Left renal cortex interstitium (tissue), 4 donors: Measurements from ENCODE around the gene BMP8A. TPM values are rescaled to one million over a fixed set of nuclear protein-coding genes. Genes with fewer than 3 reads are reported as not detected.

ENCODE experiments used
- DNase-seq, 4 donors: peaks; one replicate each; pipeline ENCODE4 v3.0.0-alpha.2; 2013; ENCODE audit warnings: low read depth in 4 of 4, low spot score in 2 of 4, missing footprints in 1 of 4
- polyA plus RNA-seq, 4 donors: library from polyadenylated mRNA; unstranded; fragments of 120-200 nt; gene quantifications; one replicate each; pipeline ENCODE4 v1.2.1, GENCODE V29; 2013; ENCODE audit not compliant: insufficient read length in 4 of 4

The BMP8A gene
- polyA plus RNA-seq, 4 donors = 0.41 to 0.88 (median 0.50) TPM

DNA sequence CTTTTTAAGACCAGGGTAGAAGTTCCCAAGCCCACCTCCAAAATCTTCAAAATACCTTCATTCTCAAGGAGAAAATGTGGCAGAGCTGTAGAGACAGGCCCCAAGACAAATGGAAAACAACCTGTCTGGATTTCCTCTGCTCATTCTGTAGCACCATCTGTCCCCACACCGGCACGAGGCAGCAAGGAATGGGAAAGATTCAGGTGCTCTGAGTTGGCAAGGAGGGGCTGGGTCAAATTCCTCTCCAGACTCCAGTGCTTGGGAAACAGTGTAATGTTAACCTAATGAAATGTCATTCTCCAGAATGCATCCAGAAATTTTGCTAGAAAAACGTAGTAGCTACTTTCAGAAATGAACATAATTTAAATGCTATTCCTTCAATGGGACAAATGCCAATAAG, 75.9 kb downstream of the BMP8A start:
- DNase-seq = no peak

DNA sequence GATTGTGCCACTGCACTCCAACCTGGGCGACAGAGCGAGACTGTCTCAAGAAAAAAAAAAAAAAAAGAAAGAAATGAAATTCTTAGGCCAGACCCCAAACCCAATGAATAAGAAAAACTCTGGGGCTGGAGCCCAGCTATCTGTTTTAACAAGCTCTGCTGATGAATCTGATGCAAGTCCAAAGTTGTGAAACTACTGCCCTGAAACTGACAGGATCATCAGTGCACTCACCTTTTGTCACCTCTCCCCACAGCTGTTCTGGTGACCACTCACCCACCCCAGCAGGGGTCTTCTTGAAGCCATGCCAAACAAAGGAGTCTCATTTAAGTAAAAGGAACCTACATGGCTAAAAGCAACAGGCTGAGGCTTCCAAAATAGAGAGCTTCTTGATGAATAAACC, 76.8 kb downstream of the BMP8A start:
- DNase-seq = no peak

DNA sequence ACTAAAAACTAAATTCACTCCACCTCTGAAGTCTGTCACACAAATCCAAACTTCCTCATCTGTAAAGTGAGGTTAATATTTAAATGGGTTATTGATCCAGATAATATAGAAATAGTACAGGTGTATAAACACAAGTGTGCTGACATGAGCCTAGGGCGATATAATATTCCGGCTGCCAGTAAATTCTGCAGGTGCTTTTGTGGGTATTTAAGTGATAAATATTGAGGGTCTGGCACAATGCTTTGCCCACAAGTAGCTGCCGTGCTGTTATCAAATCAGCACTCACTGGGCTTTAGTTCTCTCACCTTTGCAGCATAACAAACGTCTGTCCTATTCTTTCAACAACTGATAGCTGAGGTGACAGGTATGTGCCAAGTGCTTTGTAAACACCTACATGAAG, 77.6 kb downstream of the BMP8A start:
- no peak for DNase-seq

DNA sequence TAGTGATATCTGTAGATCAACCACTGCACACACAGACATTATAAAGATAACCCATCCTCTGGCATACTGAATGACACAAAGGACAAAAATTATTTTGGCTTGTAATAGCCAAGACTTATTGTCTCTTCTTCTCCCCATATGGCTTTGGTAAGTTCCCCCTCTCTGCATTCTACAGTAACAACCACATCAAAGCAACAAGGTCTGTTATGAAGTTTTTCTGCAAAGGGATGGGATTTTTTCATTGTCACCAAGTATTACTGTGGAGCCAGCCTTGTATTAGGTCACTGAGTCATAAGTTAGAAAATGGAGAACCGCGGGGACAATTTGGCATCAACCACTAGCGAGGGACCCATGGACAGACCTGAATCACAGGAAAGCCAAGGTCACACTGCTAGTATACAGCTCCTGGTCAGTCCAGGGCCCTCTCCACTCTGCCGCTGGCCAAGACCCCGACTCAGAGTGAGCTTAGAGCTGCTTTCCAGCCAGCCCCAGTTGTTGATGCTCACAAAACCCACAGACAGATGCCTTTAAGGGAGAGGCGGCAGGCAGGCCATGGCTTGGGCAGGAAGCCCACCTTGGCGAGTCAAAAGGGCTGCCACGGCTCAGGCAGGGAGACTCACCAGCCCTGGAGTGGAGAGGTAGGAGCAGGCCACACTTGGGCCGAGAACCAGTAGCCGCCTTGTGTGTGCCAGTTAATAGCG, 79.2 kb downstream of the BMP8A start:
- no peak for DNase-seq

DNA sequence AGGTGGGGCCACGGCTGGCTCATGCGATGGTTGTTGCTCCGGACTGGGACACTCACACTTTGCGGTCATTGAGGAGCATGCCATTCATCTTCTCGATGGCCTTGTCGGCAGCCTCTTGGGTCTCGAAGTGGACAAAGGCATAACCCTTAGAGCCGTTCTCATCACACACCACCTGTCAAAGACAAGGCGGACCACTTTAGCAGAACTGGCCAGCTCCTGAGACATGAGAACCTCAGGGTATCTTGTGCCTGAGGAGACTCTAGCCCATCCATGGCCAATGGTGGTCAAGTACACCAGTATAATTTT, 79.7 kb downstream of the BMP8A start:
- DNase-seq = no peak

DNA sequence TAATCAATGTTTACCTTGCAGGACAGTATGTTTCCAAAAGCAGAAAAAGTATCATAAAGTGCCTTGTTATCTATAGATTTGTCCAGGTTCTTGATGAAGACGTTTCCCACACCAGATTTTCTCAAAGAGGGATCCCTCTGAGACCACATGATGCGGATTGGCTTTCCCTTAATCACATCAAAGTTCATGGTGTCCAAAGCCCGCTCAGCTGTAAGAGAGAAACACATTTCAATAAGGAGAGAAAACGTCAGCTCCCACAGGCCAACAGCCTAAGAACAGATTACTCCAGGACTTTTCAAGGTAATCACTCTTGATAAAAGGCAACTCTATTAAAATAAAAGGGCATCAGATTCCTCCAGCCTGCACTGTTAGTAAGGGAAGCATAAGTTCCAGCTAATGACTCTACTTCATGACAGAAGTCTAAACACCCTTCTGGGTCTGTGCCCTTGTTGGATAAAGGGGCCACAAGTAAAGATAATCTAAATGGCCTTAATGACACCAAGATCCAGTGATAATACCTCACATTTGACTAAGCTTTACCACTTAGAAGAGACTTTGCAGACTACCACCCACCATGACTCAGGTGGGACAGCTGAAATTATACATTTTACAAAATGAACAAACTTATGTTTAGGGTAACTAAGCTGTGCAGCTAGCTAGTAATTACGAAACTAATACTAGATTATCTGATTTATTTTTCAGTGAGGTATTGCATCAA, 81.1 kb downstream of the BMP8A start:
- DNase-seq = no peak

DNA sequence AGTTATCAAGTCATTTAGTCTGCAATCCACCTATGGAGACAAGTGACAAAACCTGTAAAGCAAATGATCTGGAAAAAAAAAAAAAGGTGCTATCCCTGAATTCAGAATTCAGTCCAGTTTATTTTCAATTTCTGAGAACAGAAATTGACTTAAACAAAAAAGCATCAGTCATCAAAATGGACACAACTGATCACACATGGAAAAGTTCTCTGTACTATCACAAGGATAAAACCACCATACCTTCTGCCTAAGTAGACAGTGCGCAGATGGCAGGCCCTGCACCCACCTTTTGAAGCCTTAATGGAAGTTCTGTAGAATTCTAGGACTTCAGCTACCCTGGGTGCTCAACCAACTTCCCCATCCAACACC, 81.6 kb downstream of the BMP8A start:
- no peak for DNase-seq

DNA sequence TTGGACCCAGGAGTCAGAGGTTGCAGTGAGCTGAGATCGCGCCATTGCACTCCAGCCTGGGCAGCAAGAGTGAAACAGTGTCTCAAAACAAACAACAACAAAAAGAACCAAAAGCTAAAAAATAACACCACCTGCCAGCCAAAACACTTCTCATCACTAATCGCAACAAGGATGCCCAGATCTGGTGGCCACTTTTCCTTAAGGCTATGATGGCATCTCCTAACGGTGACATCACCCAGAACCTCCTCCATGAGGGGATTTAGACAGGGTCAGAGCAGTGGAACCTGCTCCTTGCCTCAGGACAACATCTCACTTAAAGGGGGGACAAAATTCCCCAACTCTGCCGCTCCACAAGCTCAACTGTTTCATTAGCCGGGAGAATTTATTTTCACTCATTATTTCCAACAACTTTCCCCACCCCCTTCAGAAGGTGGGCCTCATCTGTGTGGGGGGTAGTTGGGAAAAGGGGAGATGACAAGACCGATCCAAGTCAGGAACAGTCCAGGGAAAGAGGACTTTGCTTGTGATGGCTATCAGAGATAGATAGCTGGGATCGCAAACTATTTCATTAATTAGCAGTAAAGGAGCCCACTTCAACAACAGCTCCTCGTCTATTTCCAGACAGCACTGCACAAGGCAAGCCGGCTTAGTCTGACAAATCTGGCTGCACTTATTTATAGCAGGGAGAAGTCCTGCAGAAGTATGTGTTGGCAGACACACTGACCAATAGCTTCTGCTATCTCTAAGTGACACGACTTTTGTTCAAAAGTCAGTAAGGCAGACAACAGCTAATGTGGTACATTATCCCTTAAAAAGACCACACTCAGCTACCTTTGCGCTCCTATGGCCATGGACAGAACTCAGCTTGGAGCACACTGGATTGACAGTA, 82.5 kb downstream of the BMP8A start:
- DNase-seq = no peak

DNA sequence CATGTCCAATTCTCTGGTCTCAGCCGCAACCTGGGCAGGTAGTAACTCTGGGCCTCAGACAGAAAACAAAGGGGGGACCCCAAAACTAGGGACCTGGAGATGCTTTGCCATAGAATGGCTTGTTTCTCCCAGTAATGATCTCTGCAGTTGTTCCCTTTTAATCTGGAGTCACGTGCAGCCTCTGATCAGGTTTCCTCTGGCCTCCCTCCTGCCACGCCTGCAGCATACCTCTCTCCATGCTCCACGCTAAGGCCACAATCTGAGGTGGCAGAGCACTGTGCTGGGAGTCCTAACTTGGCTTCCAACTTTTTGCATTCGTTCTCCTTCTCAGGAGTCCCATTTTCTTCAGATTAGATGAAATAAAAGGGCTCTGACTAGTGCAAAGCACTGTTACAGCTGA, 83.2 kb downstream of the BMP8A start:
- DNase-seq = no peak

Other genes with a start within 250 kb of the BMP8A start
- gene PABPC4, start 85.2 kb downstream of the BMP8A start, polyA plus RNA-seq = 100 to 1,000 TPM; 179 to 240 (median 206) TPM
- 10 to 100 TPM; 21.6 to 24.5 (median 22.0) TPM for gene HEYL, start 148.0 kb downstream of the BMP8A start, polyA plus RNA-seq
- gene NT5C1A, start 180.5 kb downstream of the BMP8A start, polyA plus RNA-seq = 1 to 10 TPM in 1 of 4 donors, under 1 TPM in 3; 0.27 to 1.1 (median 0.32) TPM
- gene HPCAL4, start 199.8 kb downstream of the BMP8A start, polyA plus RNA-seq = 1 to 10 TPM in 1 of 4 donors, under 1 TPM in 3; 0.48 to 1.7 (median 0.90) TPM
- 10 to 100 TPM; 60.4 to 72.0 (median 67.0) TPM for gene PPIE, start 247.2 kb downstream of the BMP8A start, polyA plus RNA-seq